GM19463 (cell line): Measurements from ENCODE around the gene LMO7.
"Not testable (repeated sequence)": the region's sequence is repeated elsewhere in the genome, so short reads cannot be mapped to it uniquely, and the experiment has no call there.

Experiments used
- ATAC-seq: cut with Tn5 transposase; IDR thresholded peaks from one replicate; pipeline ENCODE4 v1.9.1; 2021; ENCODE audit warnings: mild to moderate bottlenecking, moderate library complexity; ENCODE audit not compliant: unreplicated experiment

Gene LMO7

DNA sequence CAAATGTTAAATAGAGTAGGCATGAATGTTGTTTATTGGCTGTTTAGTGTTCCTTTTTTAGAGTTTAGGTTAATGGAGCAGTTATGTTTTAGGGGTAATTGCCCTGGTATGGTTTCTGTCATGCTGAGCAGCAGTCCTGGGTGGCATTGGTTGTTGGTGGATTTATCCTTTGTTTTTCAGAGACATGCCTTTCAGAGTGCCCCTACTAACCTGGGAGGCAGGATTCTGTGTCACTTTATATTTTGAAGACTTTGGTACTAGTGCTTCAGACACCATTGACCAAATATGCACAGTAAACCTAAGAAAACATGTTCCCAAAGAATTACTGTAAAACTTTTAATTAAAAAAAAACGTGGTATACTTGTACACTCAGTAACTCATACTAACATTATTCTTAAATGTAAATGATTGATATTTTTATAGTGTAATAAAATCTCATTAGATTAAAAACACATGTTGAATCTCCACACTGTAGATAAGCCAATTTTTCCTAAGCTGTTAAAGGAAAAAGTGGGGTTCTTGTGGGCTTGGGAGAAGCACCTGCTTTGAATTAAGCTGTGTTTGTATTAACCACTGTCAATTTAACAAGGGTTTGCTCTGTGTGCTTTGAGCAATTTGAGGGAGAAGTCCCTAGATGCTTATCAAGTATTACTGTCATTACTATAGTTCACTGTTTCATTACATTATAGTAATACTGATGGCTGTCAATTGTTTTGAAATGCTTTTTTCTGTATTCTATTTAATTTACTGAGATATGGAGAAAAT is 133.2 kb downstream of the LMO7 start:
- ATAC-seq = no peak

DNA sequence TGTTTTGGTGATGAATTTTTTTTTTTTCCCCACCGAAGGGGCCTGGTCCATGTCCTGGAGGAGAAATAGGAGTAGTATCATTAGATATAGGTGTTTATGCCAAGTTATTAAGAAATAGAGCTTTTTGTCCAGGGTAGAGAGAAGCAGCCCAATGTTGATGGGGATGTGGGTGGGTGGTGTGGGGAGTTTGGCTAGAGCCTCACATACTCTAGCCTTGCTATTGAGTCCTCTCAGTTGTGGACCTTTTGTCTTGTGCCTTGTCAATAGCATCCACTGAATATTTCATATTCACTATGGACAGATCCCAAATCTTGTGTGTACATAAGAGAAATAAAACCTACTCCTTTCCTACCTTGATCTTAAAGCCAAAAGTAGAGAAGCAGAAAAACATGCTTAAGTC is 134.0 kb downstream of the LMO7 start:
- ATAC-seq = no peak

DNA sequence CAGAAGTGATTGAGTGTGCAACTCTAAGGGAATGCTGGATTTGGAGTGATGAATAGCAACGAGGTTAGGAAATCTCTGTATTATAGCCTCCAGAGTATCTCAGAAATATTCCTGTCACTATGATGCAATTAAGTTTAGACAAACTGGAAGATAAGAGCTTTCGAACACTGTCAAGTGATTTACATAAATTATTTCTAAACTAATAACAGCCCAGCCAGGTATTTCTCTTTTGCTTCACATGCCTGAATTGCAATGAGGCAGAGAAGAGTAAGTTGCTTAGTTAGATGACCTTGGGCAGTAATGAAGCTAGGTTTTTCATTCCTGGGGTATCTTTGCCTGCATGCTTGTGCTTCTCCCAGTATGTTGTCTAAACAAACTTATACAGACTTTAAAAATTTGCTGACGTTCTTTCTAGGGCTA is 134.5 kb downstream of the LMO7 start:
- ATAC-seq = no peak

DNA sequence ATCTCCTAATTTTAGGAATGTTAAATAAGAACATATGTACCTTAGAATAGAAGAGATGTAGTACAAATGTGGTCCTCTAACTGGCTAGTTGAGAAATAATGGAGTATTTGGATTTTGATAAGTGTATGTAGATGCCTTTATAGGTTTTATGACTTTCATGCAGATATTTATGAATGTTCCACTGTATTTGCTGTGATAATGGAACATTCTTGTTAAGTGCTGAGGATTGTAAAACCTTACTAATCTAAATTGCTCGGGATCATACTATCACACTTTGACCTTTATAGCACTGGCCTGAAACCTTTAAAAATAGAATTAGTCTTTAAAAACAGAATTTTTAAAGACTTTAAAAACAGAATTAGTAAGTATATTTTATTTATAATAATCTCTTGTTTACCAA is 135.1 kb downstream of the LMO7 start:
- ATAC-seq = no peak

DNA sequence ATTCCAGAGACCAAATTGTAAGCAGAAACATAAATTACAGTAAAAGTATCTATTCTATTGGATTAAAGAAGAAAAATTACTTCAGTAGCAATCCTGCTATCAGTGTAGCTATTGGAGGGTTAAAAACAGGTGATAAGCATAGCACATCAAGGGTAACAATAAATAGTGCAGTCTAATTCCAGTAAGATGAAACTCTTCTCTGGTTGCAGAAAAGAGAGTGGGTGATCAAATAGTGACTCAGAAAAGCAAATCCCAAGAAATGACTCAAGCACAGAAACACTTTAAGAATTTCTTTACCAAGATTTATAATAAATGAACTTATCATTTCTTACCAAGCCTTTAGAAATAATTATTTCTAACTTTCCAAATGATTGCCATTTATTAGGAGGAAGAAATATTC is 135.7 kb downstream of the LMO7 start:
- no peak for ATAC-seq

DNA sequence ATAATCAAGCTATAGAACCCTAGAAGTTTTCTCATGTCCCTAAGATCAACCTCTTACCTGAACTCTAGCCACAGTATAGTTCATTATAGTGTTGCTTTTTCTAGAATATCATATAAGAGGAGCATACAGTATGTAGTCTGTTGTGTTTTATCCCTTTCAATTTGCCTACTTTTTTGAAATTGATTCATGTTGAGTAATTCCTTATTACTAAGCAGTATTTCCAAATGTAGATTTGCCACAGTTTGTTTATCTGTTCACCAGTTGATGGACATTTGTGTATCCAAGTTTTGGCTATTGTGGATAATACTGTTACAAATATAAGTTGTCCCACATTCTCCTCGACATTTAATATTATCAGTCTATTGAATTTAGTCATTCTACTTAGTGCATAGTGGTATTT is 138.0 kb downstream of the LMO7 start:
- ATAC-seq = no peak

DNA sequence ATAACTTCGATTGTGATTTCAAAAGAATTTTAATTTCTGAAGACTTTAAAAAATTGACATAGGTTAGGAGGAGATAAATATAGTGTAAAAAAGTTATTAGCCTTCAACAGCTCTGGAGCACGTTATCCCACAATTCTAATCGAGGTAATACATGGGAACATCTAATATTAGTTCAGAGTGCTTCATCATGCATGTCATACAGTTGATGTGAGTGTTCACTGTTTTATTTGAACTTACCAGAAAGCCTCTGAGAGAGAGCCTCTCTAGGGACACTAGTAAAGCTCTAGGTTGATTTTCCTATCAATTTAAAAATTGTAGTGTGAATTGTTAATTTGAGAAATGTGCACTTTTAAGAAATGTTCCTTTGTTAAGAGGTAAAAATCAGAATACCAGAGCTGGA is 140.4 kb downstream of the LMO7 start:
- no peak for ATAC-seq

DNA sequence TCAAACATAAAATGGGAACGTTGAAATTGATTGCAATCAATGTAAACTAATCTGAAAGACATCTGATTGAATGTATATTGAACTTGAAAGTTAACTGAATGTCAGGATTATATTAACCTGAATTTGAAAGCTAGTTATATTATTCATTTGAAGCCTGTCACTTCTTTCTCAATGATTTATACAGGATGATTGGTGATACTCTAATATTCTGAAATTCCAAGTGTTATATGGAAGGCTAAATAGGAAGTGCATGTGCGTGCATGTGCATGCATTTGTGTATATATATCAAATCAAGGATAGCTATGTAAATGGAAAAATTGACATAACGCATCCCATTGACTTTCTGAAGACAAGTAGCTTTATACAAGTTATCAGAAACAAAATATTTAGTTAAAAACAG is 143.3 kb downstream of the LMO7 start:
- ATAC-seq = no peak

DNA sequence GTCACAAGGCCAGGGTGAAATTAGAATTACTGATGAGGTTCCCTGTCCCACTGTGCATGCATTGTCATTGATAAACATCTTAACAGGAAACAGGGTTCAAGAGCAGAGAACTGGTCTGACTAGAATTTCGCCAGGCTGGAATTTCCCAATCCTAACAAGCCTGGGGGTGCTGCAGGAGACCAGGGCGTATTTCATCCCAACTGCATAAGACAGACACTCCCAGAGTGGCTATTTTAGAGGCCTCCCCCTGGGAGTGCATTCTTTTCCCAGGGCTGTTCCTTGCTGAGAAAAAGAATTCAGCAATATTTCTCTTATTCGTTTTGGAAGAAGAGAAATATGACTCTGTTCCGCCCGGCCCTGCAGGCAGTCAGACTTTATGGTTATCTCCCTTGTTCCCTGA is 144.0 kb downstream of the LMO7 start:
- not testable (repeated sequence) for ATAC-seq

DNA sequence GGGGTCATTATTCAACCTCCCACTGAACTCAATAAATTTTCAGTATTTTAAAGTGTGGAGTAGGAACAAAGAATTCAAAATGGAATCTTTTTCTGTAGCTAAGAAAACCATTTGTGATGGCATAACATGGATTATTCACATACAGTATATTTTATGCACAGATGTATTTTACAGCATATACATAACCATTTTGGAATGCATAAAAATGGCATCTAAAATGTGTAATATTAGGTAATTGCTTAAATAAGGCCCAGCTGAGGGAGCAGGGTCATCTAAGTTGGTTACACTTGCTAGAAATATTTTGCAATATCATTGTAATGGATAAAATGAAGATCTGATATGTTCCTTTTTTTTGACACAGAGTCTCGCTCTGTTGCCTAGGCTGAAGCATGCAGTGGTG is 146.9 kb downstream of the LMO7 start:
- ATAC-seq = no peak

DNA sequence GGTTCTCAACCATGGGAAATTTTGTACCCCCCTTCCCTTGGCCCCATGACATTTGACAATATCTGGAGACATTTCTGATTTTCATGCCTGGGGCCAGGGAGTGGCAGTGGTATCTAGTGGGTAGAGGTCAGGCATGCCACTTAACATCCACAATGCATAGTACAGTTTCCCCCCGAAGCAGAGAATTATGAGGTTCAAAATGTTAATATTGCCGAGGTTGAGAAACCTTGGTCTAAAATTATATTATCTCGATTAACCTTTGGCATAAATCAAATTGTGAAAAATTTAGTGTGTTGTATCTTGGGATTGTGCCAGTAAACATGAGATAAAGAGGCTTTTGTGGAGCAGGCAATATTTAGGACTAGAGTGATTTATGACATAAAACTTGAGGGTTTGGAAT is 147.9 kb downstream of the LMO7 start:
- no peak for ATAC-seq

DNA sequence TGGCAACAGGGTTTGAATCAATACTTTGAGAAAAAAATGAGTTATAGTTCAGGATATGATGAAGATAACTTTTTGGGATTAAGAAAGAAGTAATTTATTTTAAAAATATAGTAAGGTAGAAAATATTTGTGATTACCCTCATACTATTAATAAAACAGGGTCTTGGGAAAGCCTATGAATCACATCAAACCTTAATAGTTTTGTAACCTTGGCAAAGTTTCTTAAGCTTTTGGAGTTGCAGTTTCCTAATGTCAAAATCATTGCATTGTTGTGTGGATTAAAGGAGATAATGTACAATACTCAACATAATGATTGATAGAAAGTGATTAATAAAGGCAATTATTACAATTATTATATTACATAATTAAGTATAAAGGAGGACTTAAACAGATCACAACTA is 149.0 kb downstream of the LMO7 start:
- no peak for ATAC-seq

DNA sequence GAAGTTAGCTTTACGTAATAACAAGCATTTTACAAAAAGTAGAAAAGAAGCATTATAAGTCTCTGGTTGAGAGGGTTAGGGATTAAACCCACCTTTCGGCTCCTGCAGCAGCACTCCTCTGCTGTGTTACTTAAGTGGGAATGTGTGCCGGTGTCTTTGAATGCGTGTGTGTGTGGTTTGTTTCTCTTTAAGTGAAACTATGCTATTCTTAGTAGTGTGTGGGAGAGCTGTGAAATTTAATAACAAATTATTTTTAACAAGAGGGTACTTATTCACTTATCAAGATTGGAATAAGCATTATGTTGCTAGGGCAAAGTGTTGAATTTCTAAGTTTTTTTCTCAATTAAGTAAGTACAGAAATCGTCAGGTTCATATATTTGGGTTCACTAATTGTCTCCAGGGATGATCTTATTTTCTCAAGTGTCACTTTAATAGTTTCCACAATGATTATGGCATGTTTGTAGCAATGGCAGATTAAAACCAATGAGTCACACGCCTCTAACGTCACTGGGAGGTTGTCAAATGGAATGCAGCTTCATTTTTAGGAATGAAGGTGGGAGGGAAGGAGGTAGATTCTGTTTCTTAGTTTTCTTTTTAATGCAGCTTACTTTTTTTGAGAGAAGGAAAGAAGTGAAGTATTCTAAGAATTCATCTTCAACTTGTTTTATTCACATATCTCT is 151.3 kb downstream of the LMO7 start:
- no peak for ATAC-seq

DNA sequence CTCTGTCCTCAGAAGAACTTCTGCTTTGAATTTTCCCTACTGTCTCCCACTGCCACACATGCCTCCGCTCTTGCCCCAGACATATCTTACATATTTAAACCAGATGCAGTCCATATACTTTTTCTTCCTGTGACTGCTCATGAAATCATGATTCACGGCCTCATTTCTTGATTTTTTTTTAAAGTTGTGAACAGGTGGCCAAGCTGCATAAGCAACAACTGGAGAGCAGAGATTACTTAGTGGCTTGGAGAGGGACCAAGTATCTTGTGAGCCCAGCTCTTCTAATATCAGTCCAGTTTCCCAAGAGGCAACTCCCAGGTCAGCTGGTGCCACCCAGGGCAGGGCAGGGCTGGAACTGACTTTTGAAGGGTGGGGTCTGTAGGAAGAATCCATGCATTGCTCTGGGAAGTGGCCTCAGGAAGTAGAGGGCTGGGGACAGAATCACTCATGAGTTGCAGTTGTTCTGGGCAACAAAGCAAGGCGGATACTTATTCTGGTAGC is 152.4 kb downstream of the LMO7 start:
- no peak for ATAC-seq

DNA sequence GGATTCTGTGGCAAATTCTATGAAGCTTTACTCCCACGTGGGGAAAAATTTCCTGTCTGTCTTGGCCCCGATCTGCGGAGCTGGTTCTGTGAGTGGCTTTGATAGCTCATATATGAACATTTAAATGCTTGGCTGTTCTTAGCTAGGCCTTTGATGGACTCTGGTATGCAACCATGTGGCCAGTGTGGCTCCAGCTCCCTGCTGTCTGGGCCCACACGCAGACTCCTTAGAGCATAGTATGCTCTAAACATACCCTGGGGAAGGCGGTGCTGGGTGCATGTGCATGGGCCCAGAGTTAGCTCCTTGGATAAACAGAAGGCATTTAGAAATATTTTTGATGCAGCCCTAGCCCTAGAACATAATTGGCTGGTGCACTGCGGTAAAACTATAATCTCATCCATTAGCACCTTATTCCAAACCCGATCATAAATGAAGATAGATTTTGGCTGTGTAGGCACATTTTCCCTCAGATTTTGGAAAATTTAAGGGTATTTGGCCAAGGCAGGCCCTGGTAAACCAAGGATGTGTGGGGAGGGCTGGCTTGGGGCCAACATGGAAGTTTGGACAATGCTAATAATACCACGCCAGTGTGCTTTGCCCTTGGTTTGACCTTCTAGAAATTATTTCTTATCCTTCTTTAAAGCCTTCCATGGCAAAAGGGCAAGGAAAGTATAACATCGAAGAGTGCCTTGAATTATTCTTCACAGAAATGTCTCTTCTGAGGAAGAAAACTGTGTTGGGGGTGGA is 153.5 kb downstream of the LMO7 start:
- no peak for ATAC-seq

DNA sequence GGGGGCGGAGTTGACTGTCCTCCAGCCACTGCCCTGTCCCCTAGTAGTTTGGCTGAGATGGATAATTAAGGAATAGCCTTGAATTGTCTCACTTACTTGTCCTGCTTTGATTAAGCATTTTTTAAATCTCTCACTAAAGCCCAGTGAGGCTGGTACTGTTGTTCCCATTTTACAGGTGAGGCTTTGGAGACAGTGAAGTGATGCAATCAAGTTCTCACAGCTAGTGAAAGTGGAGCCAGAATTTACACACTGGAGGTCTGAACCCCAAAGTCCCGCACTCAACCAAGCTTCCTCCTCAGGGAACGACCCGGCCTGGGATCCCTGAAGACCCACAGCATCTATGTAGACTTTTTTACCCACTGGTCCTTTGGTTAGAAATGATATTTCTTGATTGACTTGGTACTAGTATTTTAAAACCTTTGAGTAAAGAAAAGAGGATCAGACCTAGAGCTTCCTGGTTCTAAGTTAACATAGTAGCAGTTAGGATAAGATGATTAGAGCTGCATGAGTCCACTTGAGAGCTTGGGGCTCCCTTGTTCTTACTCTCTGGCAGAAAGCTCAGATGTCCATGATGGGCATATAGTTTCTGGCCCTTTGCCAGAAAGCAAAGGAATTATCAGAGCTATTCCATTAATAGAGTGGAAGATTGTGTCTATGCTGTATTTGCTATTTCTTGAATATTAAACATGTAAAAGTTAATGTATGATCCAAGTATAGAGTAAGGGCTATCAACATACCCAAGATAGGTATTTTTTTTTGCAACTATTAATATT is 154.3 kb downstream of the LMO7 start:
- ATAC-seq = no peak

DNA sequence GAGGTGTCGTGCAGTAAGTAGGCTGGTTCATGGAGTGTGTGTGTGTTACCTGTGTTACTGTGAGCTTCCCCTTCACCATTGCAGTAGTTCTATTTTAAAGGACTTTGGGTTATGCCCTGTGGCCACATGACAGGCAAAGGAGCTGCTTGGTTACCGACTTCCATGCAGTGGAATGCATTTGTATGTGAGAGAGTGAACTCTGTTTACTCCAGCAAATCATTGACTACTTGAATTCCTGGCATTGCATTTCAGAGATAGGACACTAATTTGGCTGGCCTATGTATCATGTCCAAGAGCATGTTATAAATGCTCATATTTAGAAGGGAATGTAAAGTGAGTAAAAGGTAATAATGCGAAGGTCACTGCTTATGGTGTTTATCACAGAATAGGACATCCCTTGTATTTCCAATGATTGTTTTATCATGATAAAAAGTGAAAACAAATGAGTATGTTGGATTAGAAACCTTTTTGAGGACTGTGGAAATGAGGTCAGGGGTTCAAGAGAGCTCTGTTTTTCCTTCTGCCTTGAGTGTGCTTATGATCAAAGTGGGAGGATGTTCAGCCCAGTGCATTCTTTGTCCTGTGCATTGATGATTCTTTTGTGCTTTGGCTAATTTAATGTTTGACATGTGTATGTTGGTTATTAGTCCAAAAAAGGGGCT is 156.5 kb downstream of the LMO7 start:
- no peak for ATAC-seq

DNA sequence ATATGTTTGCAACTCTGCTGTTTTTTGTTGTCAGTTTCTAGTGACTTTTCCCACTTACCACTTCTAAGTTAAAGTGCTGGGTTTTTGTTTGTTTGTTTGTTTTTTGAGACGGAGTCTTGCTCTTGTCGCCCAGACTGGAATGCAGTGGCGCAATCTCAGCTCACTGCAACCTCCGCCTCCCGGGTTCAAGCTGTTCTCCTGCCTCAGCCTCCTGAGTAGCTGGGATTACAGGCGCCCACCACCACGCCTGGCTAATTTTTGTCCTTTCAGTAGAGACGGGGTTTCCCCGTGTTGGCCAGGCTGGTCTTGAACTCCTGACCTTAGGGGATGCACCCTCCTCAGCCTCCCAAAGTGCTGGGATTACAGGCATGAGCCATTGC is 157.0 kb downstream of the LMO7 start:
- ATAC-seq = not testable (repeated sequence)

DNA sequence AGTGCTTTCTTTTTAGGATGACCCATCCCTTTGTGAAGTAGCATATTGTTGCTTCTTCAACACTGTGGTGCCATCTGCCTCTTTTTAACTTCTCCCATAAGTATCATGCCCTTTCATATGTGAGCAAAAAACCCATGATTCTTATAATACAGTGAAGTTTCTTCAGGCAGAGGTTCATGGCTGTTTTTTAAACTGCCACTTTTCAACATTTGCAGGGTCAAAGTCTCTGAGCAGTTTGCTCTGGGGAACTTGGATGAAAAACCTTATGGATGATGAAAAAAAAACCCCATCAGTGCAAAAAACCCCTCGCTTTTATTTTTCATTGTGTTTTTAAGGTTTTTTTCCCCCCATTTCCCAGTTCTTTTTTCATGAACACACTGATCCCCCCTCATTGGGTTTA is 158.5 kb downstream of the LMO7 start:
- no peak for ATAC-seq

DNA sequence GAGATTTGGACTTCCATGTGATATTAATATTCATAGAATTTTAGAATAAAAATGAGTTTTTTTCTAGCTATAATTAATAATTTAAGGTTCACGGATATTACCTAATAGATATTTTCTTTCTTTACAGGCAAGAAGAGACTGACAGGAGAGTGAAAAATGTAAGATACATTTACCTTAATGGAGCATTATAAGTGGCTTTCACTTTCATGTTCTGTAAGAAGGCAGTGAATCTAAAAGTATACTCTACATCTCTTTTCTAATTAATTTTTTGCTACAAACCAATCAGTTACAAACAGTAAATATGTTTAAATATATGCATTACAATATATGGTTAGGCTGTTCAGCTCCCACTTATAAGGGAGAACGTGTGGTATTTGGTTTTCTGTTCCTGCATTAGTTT is 159.1 kb downstream of the LMO7 start:
- no peak for ATAC-seq

DNA sequence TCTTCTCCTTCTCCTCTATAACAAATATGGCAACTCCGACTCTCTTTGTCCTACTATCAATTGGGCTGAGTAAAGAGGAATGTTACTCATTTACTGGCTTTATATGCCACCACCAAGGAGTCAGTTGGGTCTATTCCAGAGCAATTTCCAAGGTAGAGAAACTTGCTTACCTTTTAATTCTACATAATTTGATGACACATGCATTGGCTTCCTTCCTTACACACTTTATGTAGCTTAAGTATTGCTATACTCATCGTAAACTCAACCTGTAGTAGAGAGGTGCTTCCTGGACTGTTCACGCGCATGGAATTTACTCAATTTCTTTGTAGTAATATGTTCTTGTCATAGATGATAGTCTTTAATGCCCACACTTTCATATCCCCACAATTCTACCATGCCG is 160.7 kb downstream of the LMO7 start:
- no peak for ATAC-seq
